ENCODE measurements around the gene FCGR1A. TPM values are rescaled to one million over a fixed set of nuclear protein-coding genes. Genes with fewer than 3 reads are reported as not detected.
"Not testable (repeated sequence)": the region's sequence is repeated elsewhere in the genome, so short reads cannot be mapped to it uniquely, and the experiment has no call there.

Gene FCGR1A
- 10 to 100 TPM in 1 of 4 donors, 1 to 10 TPM in 1, under 1 TPM in 1, not detected in 1; 0.39 to 21.4 (median 8.6) TPM for total RNA-seq

DNA sequence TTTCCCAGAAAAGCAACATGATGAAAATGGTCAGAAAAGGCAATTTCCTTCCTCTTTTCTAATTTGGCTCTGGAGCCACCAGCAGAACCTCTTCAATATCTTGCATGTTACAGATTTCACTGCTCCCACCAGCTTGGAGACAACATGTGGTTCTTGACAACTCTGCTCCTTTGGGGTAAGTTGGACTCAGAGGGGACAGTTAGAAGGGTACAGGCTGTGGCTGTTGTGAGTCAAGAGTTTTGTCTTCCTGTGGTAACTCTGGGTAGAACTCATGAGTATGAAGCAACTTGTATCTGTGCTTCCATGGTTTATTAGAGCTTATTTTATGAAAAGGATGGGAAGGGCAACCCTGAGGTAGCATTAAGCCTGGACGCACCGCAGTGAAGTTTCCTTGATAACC lies at the start of gene FCGR1A:
FCGR1A (plus strand) TSS at position 95 of the 400 bp plus-strand sequence; CDS start at position 145, 50 bp downstream.
- H3K27me3 ChIP-seq, H3K27ac ChIP-seq, H3K4me1 ChIP-seq, H3K36me3 ChIP-seq, H3K4me3 ChIP-seq, ATAC-seq, H3K9me3 ChIP-seq: not testable (repeated sequence)
- WGBS, 2 donors (ENCODE audit: low coverage in 1 of 2), result no CpG with 5 or more reads among the region's 2 CpGs

DNA sequence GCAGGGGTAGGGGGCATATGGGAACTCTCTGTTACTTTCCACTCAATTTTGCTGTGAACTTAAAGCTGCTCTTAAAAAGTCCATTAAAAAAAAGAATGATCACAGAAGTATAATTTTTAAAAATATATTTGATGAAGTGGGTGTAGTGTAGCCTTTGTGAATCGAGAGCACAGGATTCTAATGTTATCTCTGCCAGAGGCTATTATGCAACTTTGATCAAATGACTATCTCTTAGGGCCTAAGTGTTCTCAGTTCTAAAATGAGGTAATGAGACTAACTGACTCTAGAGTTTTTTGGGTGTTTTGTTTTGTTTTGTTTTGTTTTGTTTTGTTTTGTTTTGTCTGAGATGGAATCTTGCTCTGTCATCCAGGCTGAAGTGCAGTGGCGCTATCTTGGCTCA lies 49.7 kb upstream of the FCGR1A start:
- not testable (repeated sequence) for ATAC-seq, H3K36me3 ChIP-seq, H3K9me3 ChIP-seq, H3K27me3 ChIP-seq, H3K4me3 ChIP-seq, H3K4me1 ChIP-seq, H3K27ac ChIP-seq
- WGBS, 2 donors (ENCODE audit: low coverage in 1 of 2), result no CpG with 5 or more reads among the region's 2 CpGs

DNA sequence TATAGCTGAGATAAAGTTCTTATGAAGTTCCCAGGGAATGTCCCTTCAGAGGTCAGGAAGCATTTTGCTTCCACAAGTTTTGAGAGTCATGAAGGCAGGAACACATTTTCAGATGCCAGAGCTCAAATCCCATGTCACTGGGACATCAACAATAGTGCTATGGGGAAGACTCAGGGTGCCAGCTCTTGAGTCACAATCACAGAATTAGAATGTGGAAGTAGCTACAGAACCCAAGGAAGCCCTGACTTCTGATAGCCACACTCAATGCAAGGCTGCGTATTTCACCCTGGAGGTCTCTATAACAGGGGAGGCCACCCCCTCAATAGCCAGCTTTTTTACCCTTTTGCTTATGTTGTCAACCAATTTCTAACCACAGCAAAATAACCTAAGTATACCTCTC lies 47.8 kb upstream of the FCGR1A start:
- not testable (repeated sequence) for H3K9me3 ChIP-seq, H3K4me3 ChIP-seq, H3K36me3 ChIP-seq, H3K4me1 ChIP-seq, H3K27ac ChIP-seq, H3K27me3 ChIP-seq, ATAC-seq
- WGBS, 2 donors (ENCODE audit: low coverage in 1 of 2), result no CpG with 5 or more reads among the region's 1 CpG

DNA sequence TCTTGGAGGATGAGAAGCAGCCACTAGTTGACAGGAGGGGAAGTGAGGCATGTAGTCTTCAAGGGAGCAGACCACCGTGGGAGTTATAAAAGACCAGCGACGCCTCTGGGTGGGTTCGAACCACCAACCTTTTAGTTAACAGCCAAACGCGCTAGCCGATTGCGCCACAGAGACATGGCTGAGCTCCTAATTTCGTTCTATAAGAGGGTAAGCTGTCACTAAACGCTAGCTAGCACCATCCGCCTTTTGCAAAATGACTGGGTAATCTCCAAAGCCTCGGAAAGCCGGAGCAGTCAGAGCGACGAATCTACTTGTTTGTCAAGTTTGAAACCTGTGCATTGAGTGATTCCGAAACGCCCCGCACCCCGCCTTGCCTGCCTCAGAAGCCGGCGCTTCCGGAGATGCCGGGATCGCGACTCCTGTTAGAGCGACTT lies 42.3 kb upstream of the FCGR1A start:
- not testable (repeated sequence) for H3K27me3 ChIP-seq, ATAC-seq, H3K36me3 ChIP-seq, H3K9me3 ChIP-seq, H3K4me1 ChIP-seq, H3K27ac ChIP-seq
- WGBS, 2 donors (ENCODE audit: low coverage in 1 of 2), result 3% methylated on average over 6 of the region's 26 CpGs; no CpG with 5 or more reads in 1 of the 2 donors
- H3K4me3 ChIP-seq, result peak overlapping the region in 1 of 2 donors; percentile 9

DNA sequence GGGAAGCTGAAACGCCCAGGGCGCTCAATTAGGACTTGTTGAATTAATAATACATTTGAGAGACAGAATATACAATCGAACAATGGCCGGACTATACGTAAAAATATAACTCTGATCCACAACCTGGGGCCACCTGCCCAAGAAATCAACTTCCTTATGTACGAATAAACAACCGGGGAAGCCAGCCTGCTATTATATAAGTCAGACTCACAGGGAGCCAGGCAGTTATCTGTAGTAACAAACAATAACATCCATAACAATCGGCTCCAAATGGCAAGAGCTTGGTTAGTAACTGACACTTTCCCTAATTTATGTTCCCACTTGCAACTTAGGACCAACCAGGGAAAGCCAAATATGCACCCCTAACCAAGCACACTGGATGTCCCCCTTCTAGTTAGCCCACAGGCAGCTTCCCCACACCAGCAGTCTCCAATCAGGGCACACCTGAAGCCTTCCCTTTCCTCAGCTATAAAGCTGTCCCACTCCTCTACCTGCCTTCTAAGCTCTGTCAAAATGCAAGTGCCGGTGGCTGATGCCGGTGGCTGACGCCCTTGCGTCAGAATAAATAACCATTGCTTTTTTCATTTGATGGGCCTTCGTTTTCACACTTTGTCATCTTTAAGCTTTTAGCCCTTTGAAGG lies 41.8 kb upstream of the FCGR1A start:
- 69% methylated on average over 3 of the region's 13 CpGs; no CpG with 5 or more reads in 1 of the 2 donors for WGBS, 2 donors (ENCODE audit: low coverage in 1 of 2)
- not testable (repeated sequence) for H3K36me3 ChIP-seq, H3K27me3 ChIP-seq, H3K4me1 ChIP-seq, H3K27ac ChIP-seq, ATAC-seq, H3K9me3 ChIP-seq, H3K4me3 ChIP-seq

DNA sequence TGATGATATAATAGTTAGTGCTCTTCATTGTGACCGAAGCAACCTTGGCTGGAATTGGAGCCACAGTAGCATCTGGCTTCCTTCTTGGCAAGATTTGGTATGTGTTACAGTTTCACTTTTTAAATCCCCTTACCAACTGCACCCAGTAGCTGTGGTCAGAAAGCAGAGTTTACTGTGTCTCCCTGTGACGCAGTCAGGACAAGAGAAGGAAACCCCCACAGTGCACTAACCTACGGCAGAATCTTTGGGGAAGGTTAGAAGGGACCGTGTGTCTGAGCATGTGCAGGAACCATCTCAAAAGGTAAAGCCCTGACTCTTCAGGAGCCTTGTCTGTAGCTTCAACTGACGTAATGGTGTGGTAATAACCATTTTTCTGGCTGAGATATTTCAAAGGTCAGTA lies 40.6 kb upstream of the FCGR1A start:
- not testable (repeated sequence) for H3K4me1 ChIP-seq, ATAC-seq, H3K27ac ChIP-seq, H3K4me3 ChIP-seq, H3K36me3 ChIP-seq, H3K9me3 ChIP-seq
- H3K27me3 ChIP-seq, result peaks cover 12% of the 10 kb centered on the region
- WGBS, 2 donors (ENCODE audit: low coverage in 1 of 2), result no CpG with 5 or more reads among the region's 5 CpGs

DNA sequence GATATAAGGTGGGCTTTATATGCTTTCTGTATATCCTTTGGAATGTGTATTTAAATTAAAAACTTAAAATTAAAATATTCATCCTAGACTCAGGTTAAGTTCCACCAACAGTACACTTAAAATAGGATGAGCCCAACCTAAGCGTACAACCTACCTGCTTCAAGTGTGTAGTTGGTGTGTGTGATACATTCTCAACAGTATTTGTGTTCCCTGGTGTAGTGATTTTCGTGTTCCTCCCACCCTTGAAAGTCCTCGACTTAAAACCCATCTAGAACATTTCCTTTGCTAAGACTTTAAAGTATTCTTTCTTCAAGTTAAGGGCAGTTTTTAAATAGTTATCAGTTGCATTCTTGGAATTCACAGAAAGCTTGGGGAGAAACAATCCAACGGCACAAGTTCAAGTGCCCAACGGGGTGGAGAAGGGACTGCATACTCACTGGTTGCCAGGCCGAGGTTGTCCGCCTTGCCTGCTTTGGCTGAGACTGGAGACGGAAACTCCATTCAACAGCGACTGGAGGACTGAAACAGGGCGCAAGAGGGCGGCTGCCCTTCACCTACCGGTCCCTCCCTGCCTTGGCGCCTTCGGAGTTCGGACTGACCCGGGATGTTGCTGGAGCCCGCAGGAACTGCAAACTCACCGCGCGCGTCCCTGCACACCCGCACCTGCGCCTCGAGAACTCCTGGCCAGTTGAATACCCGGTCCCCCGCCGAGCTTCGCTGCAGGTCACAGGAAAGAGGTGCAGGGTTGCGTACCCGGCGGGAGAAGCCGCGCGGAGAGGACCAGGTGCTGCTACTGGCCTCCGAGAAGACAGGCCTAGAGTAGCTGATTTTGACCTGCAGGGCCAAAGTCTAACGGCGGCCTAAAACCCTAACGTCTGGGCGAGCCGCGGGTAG lies 35.8 kb upstream of the FCGR1A start:
- not testable (repeated sequence) for H3K36me3 ChIP-seq, H3K4me1 ChIP-seq, ATAC-seq, H3K27ac ChIP-seq, H3K9me3 ChIP-seq, H3K4me3 ChIP-seq
- 68 to 69% methylated on average over 3 of the region's 41 CpGs for WGBS, 2 donors (ENCODE audit: low coverage in 1 of 2)
- peaks cover 31% of the 10 kb centered on the region for H3K27me3 ChIP-seq

DNA sequence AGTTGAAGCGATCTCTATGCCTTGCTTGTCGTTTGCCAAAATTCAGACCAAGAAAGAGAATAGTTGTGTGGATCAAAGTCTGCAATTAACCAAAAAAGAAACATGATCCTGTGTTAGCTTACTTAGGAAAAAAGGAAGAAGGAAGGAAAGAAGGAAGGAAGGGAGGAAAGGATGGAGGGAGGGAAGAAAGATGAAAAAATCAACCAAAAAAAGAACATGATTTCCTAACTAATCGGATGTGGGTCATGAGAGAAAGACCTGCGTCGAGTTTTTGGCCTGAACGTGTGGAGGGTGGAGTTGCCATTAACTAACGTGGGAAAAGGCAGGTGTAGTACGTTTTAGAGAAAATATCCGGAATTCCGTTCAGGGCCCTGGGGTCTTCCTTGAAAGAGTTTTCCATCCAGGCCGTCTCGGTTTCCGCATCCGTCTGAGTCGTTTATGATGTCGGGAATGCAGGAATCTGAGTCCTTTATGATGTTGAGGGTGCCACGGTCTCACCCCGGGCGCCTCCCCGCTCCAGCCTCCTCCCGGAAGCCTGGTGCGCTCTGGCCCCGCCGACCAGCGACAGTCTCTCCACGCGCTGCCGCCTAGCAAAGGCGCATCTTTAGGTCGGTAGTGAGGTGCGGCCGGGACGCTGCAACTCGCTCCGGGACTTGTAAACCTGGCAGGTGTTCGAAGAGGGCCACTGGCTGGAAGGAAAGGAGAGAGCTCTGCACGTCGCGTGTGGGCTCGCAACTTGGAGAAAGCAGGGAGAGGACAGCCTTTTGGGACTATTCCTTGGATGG lies 34.9 kb upstream of the FCGR1A start:
- WGBS, 2 donors (ENCODE audit: low coverage in 1 of 2), result 10% methylated on average over 13 of the region's 40 CpGs; no CpG with 5 or more reads in 1 of the 2 donors
- not testable (repeated sequence) for ATAC-seq

DNA sequence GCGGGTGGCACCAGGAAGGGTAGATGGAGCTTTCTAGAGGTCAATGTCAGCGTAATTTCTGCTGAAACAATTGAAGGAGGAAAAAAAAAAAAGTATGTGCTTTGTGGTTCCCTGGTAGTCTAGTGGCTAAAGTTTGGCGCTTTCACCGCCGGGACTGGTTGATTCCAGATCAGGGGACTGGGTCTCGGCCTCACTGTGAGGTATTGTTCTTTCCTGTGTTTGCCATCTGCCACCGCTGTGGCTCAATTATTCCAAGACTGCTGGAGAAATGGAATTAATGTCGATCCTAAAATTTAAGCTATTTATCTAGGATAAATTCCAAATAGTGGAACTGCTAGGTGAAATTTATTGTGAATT lies 34.4 kb upstream of the FCGR1A start:
- H3K27me3 ChIP-seq, result peaks cover 31% of the 10 kb centered on the region
- ATAC-seq, H3K4me3 ChIP-seq, H3K9me3 ChIP-seq, H3K27ac ChIP-seq, H3K36me3 ChIP-seq, H3K4me1 ChIP-seq: not testable (repeated sequence)
- 27% methylated on average over 7 of the region's 8 CpGs; no CpG with 5 or more reads in 1 of the 2 donors for WGBS, 2 donors (ENCODE audit: low coverage in 1 of 2)

More for the DNA sequence above, 34.9 kb upstream of the FCGR1A start:
- not testable (repeated sequence) for H3K4me3 ChIP-seq, H3K9me3 ChIP-seq, H3K36me3 ChIP-seq, H3K27ac ChIP-seq, H3K4me1 ChIP-seq
- H3K27me3 ChIP-seq, result peaks cover 31% of the 10 kb centered on the region

DNA sequence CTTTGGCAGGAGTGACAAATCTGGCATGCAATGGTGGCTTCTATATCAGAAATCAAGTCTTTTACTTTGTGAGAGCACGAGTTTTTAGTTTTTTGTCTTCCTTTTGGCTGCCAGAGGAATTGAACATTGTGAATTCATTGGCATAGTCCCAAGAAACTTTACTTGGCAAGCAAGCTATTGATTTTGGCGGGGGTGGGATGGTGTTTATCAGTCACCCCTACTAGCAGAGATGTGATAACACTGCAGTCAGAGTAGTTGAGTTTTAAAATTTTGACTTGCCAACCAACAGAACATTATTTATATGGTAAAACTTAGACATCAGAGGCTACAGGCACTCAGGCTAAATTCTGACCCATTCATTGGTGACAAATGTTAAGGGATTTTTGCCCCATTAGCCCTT lies 31.9 kb upstream of the FCGR1A start:
- H3K36me3 ChIP-seq, H3K27ac ChIP-seq, ATAC-seq, H3K4me1 ChIP-seq, H3K4me3 ChIP-seq, H3K9me3 ChIP-seq: not testable (repeated sequence)
- H3K27me3 ChIP-seq, result peaks cover 31% of the 10 kb centered on the region
- 56% methylated on average over 1 of the region's 2 CpGs; no CpG with 5 or more reads in 1 of the 2 donors for WGBS, 2 donors (ENCODE audit: low coverage in 1 of 2)

DNA sequence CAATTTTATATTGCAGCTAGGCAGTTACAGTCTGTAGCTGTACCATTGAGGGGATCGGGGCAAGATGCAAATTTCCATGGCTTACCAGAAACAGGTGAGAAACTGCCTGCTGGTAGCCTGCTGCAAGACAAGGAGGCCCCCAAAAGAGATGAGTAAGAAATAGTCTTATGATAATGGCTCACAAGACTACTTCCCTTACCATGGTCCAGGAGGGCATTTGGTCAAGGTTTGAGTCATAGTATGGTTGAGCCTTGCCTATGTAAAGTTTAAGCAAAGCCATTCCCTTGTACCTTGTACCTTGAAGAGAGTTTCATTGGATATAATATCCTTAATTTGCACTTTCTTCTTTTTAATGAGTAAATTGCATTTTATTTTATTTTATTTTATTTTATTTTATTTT lies 30.3 kb upstream of the FCGR1A start:
- peaks cover 17% of the 10 kb centered on the region for H3K27me3 ChIP-seq
- not testable (repeated sequence) for H3K4me1 ChIP-seq, H3K9me3 ChIP-seq, H3K27ac ChIP-seq, H3K4me3 ChIP-seq, ATAC-seq, H3K36me3 ChIP-seq
- no CpG with 5 or more reads among the region's 1 CpG for WGBS, 2 donors (ENCODE audit: low coverage in 1 of 2)

DNA sequence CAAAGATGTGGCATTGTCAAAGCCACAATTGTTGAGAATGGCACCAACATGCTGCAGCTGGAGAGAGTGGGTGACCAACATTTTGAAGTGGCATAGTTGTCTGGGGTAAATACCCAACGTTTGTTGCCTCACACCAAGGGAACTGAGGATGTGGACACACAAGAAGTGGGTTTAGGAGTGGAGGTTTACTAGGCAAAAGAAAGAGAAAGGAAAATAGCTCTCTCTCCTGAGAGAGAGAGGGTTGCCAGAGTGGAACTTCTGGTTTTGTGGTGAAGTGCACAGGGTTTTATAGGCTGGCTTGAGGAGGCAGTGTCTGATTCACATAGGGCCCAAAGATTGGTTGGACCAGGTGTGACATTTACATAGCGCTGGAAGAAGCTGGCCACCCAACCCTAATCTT lies 29.0 kb upstream of the FCGR1A start:
- not testable (repeated sequence) for H3K36me3 ChIP-seq, H3K27ac ChIP-seq, ATAC-seq, H3K4me1 ChIP-seq, H3K4me3 ChIP-seq, H3K9me3 ChIP-seq
- H3K27me3 ChIP-seq, result peaks cover 10% of the 10 kb centered on the region
- 17% methylated on average over 1 of the region's 2 CpGs; no CpG with 5 or more reads in 1 of the 2 donors for WGBS, 2 donors (ENCODE audit: low coverage in 1 of 2)

DNA sequence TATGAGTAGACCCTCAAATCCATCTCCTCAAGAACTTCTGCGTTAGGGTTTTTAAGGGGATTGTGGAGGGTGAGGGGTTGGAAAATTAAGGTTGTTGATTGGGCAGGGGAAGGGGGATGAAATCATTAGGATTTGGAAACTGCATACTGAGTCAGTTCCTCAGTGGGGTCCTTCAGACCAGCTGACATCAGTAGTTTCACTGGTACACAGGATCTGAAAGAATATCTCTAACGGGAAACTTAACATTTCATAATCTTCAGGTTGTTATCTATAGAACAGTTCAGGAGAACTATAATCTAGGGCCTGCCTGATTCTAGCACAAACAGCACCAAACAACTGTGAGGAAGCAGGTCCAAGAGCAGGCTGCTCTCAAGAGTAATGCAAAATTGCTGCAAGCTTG lies 27.2 kb upstream of the FCGR1A start:
- not testable (repeated sequence) for H3K27ac ChIP-seq, ATAC-seq, H3K4me3 ChIP-seq, H3K36me3 ChIP-seq, H3K4me1 ChIP-seq, H3K27me3 ChIP-seq, H3K9me3 ChIP-seq
- WGBS, 2 donors (ENCODE audit: low coverage in 1 of 2), result no CpG with 5 or more reads among the region's 2 CpGs
